Posterior cingulate gyrus (tissue), 11 donors: ENCODE data around the gene TMC1.

Source experiments
- DNase-seq, 10 donors: peaks; one replicate each; pipeline versions ENCODE4 v3.0.0 to v3.0.0-alpha.2; 2020 to 2021; ENCODE audit warnings: mixed read lengths in 3 of 10
- intact Hi-C: fragments of 100-400 bp; cut with DNase I; formaldehyde crosslinking; loops from one replicate; pipeline ENCODE4 v1.15.1; 2023

Gene TMC1

GRCh38 chr9:72884508-72884907 is 363.1 kb downstream of the TMC1 start:
- intact Hi-C loops: loop anchor here (10.0 kb wide), 1 partner anchor 120 kb away; no protein-coding TSS in a partner anchor
- no peak for DNase-seq
